ENCODE data around the gene BCKDHB.
"Not testable (repeated sequence)": the region's sequence is repeated elsewhere in the genome, so short reads cannot be mapped to it uniquely, and the experiment has no call there.

BCKDHB gene

DNA sequence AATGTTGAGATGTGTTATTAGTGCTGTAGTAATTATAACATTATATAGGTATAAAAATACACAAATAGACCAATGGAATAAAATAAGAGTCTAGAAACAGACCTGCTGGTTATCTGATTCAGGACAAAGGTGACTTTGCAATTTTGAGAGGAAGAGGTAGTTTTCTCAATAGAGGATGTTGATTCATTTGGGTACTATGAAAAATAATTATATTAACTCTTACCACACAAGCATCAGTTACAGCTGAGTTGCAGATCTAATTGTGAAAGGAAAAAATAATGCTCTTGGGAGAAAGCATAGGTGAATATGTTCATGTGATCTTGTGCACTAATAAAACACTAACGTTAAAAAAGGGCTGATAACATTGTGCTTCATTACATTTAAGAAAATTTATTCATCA is 103.0 kb downstream of the BCKDHB start:
- DNase-seq (ENCODE audit: low spot score) = no peak

DNA sequence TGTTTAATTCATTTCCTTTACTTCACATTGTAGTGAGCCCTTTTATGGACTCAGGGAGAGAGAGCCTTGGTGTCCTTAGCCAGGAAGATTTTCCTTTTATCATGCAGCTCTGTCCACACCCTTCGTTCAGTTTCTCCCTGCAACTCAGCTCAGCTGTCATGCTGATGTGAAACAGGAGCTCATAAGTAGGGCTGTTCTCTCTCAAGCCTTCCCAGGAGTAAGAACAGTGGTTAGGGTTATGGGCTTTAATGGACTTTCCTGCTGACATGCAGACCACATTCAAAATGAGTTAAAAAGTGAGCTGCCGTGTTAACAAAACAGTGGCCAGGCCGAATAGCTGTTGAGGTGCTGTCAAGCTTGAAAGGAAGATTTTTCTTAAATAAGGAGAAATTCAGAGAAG is 104.1 kb downstream of the BCKDHB start:
- DNase-seq (ENCODE audit: low spot score) = no peak

DNA sequence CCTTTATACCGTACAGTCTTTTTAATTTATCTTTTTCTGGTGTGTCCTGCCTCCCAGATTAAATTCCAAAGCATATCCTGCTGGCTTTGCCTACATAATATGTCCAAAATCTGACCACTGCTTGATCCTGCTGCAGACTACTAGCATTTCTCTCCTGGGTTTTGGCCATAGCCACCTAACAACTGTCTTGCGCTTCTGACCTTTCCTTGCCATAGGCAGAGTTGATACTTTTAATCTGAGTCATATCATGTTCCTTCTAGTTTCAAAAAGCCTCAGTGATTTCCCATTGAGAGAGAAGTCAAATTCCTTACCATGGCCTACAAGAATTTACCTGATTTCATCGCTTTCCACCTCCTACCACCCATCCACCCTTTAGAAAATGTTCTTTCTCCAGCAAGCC is 104.8 kb downstream of the BCKDHB start:
- DNase-seq (ENCODE audit: low spot score) = no peak

DNA sequence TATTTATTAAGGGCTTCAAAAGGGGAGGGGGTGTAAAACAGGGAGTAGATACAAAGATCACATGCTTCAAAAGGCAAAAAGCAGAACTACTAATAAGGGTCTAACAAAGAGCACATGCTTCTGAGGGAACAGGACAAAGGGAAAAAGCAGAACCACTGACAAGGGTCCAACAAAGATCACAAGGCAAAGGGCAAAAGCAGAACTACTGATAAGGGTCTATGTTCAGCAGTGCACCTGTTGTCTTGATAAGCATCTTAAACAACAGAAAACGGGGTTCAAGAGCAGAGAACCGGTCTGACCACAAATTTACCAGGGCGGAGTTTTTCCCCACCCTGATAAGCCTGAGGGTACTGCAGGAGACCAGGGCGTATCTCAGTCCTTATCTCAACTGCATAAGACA is 105.4 kb downstream of the BCKDHB start:
- not testable (repeated sequence) for DNase-seq (ENCODE audit: low spot score)

DNA sequence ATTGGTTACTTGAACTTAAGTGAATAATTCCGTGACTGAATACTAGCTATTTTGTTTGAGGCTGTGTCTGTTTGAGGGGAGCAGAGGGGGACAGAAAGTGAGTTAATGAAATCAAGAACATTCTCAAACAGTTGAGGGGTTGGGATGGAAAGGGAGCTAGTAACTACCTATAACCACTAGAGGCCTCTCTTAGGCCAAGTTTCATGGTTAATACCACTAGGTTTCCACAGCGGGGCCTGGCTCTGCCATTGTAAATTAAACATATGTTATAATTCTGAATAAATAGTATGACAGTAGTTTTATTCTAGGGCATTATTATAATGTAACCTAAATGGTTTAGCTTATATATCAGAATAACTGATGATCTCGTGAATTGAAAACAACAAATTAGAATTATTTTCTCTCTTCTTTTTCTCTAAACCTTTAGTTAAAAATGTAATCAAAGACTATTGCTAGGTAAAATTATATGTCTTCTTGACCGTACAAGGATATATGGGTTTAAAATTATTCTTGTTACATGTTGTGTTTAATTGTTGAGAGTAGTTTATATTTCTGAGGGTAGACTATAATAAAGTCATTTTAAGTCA is 108.1 kb downstream of the BCKDHB start:
- no peak for DNase-seq (ENCODE audit: low spot score)

DNA sequence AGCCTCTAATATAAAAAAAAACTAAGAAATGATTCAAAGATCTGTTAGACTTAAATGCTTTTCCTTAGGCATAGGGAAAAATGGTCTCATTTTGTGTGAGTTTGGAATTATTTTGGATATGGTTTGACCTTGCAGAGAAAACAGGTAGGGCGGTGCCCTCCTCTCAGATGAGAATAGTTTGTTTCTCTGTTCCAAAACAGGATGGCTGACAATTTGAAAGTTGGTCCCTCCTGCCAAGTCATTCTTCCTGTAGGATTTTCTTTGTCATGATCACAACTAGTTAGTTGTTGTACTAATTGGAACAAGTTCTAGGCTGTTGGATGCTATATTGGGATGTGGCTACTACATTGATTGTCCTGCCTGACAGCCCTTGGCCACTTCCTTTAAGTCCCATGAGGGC is 108.6 kb downstream of the BCKDHB start:
- DNase-seq (ENCODE audit: low spot score) = no peak

DNA sequence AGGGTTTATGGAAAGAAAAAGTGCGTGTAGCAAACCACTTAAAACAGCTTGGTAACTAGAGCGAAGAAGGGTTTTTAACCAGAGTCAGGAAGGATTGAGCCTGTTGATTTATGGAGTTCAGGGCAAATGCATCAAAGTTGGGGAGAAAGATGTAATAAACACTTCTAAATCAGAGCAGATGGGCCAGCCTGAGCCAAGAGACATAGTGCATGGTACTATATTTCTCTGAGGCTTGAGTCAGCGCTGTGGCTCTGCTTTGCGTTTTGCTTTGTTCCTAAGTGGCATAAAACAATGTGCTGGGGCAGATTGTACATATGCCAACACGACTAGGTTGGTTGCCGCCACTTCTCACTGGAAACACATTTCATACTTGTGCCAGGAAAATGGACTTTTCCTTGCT is 111.3 kb downstream of the BCKDHB start:
- no peak for DNase-seq (ENCODE audit: low spot score)

DNA sequence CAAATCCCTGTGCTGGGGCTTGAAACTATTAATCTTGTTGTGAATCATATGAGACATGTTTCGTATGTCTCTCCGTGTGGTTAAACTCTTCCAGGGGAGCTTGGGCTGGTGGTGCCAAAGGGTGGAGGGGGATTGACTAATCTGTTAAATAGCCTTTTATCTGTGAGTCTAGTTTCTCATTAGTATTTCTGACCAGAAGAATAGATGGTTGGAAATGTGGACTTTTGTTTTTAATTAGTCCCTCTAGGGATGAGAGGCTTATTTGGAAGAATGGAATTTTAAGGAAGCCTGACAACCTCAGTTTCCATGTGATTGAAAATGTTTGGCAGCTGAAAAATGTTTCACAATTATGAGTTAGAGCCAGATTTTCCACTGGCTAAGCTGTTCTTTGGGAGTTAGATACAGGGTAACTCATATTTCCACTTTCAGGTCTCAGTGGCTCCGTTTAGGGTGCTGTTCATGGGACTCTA is 117.3 kb downstream of the BCKDHB start:
- no peak for DNase-seq (ENCODE audit: low spot score)

DNA sequence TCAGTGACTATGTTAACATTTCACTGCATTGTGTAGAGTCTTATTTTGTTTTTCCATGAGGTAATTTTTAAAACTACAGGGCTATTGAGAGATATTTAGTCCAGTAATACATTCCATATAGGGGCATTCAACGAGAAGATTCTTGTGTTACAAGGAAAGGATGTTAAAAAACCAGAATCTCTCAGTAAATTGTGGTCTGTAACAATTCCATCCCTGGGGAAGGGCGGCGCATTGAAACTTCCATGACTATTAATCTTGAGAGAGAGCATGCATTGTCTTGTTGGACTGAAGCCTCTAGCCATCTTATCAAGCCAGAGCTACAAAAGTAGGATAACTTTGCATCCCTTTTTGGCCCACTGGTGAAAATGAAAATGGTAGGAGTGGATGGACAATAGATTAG is 119.7 kb downstream of the BCKDHB start:
- DNase-seq (ENCODE audit: low spot score) = no peak

DNA sequence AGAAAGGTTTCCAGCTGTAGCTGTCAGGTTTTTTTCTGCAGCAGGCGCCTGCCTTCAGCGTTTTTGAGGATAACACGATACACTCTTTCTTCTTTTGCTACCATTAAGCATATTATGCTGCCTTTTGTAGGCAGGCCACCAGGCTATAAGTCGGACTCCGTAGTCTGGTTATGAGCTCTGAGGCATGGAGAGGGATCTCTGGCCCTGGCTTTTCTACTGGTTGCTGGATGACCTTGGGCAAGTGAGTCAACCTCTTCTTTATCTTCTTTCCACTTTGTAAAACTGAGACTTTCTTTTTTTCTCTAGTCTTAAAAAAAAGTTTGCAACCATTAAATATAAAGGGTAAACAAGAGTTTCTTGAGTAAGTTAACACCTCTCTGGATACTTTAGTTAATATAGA is 120.2 kb downstream of the BCKDHB start:
- no peak for DNase-seq (ENCODE audit: low spot score)

DNA sequence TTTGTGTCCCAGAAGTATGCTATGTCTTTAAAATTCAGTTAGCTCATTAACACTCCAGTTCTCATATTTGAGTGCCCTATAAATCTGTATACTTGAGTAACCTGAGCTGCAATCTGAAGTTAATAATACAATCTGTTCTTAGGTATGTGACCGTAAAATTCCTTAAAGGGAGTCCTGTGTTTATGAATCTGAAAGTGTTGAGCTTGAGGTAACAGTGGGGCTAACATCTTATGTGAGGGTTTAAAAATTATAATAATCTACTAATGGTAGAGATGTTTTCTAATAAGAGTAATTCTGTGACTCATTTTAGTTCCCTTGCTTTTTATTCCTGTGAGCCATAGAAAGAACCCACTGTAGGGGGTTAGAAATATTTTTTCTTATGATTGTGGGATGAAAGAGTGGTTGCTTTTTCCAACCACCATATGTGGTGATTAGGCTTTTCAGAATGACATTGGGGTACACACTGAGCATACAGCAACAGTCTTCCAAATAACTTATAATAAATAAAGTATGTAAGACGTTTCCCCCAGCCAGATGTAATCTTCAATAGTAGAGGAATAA is 121.2 kb downstream of the BCKDHB start:
- DNase-seq (ENCODE audit: low spot score) = no peak

DNA sequence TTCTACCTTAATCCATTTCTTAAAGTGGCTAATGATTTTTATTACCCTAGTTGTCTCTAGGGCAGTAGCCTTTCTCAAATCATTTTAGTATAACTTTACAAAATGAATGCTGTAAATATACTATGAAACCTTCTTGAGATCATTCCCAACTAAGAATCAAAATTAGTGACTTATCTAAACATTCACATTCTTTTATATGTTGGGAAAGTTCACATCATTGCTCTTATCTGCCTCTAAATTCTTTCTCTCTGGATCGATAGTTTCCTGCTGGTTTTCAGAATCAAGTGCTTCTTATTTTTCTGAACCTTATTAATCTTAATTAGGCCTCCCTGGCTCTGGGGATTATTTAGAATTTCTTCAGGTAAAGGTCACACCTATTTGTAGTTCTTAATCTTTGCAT is 126.8 kb downstream of the BCKDHB start:
- DNase-seq (ENCODE audit: low spot score) = no peak

DNA sequence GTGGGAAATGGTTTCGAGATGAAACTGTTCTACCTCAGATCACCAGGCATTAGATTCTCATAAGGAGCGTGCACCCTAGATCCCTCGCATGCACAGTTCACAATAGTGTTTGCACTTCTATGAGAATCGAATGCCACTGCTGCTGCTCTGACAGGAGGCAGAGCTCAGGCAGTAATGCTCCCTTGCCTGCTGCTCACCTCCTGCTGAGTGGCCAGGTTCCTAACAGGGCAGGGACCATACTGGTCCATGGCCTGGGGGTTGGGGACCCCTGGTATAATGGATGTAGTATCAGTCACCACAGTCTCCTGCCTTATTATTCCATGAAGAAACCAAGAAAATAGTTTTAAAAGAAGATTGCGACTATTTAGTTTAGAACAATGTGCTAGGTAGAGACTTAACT is 127.5 kb downstream of the BCKDHB start:
- no peak for DNase-seq (ENCODE audit: low spot score)

DNA sequence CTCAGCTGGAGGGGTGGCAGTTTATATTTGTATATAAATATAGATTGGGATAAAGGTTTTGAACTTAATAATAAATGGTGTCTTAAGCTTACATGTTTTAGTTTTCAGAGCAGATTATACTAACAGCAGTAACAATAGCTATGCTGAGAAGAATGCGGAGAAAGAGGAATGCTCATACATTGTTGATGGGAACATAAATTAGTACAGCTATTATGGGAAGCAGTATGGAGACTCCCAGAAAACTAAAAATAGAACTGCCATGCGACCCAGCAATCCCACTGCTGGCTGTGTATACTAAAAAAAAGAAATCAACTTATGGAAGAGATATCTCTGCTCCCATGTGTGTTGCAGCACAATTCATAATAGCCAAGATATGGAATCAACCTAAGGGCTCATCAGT is 127.9 kb downstream of the BCKDHB start:
- no peak for DNase-seq (ENCODE audit: low spot score)

DNA sequence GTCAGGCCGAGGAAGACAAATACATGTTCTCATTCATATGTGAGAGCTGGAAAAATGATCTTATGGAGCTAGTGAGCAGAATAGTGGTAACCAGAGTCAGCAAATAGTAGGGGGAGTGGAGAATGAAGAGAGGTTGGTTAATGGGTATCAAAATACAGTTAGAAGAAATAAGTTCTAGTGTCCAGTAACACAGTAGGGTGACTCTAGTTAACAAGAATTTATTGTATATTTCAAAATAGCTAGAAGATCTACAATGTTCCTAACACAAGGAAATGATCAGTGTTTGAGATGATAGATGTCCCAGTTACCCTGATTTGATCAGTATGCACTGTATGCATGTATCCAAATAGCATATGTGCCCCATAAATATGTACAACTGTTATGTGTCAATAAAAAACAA is 128.4 kb downstream of the BCKDHB start:
- DNase-seq (ENCODE audit: low spot score) = no peak

DNA sequence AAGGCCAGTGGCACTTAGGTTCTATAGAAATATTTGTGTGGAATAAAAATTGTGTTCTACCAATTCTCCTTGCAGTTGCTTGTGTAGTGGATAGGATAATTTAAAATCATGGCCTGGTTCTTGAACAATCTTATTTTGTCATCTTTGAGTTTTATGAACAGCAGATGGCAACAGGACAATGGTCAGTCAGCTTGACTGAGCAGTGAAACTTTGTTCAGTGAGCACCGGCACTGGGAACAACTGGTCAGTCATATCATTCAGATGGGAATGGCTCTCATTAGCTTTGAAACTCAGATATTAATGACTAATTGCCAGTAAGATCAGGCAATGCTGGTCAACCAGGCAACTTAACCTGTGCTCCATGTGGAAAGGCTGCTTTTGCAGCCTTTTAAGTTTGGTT is 129.2 kb downstream of the BCKDHB start:
- DNase-seq (ENCODE audit: low spot score) = no peak

DNA sequence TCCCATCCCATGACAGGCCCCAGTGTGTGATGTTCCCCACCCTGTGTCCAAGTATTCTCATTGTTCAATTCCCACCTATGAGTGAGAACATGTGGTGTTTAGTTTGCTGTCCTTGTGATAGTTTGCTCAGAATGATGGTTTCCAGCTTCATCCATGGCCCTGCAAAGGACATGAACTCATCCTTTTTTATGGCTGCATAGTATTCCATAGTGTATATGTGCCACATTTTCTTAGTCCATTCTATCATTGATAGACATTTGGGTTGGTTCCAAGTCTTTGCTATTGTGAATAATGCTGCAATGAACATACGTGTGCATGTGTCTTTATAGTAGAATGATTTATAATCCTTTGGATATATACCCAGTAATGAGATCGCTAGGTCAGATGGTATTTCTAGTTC is 132.3 kb downstream of the BCKDHB start:
- DNase-seq (ENCODE audit: low spot score) = not testable (repeated sequence)

DNA sequence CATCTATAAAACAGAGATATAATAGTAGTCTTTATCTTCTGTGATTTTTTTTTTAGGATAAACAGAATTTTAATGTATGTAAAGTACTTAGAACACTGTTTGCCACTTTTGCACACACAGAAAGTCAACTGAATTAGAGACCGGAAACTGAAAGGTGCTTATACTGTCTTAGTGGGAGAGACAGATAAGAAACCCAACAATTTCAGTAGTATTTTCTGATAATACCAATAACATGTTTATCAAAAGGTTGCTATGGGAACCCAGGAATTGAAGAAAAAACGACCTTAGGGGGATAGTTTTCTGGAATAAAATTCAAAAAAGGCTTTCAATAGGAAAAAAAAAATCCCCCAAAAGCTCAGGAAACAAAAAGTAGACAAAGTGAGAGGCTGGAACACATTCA is 138.6 kb downstream of the BCKDHB start:
- DNase-seq (ENCODE audit: low spot score) = no peak

DNA sequence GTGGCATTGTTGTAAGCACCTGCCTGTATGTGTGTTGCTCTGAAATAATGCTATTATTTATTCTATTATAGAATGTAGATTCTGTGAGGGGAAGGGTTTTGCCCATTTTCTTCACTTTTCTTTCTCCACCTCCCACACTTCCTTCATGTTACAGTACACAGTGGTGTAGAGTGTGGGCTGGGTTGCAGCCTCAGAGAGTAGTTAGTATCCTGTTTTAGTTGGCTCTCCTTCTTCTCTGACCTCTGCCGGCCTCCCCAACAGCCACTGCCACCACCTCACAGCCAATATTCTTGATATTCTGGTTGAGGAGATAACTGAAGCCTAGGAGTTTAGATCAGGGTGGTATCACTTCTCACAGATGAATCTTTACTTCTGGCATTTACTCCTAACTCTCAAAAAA is 143.4 kb downstream of the BCKDHB start:
- no peak for DNase-seq (ENCODE audit: low spot score)

DNA sequence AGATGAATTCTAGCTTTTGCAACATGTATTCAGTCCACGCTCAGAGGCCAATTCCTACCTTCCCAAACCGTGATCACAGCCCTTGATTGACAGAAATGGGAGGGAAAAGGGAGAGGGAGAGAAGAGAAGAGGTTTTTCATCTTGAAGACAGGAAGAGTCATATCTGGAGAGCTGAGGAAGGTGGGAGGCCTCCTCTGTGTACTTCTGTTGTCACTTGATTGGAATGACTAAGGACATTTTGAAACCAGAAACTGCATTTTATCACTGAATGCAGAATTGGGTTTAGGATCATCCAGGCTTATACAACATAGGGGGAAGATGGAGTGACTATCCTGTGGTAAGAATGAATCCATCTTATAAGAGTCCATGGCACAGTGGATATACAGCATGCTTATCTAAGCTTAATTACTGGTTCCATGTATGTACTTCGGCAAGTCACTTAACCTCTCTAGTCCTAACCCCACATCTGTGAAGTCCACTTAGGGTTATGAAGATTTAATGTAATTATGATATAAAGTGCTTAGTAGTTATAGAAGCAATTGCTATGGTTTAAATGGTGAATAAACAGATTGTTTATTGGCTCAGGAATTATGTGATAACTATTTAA is 144.0 kb downstream of the BCKDHB start:
- no peak for DNase-seq (ENCODE audit: low spot score)

DNA sequence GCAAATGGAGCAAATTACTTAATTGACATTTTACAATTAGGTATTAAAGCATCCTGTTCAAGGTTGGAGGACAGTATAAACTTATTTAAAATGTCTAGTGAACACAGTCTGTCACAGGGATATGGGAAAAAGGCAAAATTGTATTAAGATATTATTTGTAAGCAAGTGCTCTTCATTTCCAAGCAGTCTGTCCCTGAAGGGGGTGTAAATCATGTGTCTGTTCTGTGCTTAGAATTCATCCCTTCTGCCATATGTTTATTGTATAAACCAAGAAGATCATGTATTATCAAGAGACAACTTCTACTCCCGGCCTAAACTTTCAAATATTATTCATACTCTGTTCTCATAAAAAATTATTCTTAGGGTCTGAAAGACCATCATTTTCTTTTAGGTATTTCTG is 144.8 kb downstream of the BCKDHB start:
- DNase-seq (ENCODE audit: low spot score) = no peak

DNA sequence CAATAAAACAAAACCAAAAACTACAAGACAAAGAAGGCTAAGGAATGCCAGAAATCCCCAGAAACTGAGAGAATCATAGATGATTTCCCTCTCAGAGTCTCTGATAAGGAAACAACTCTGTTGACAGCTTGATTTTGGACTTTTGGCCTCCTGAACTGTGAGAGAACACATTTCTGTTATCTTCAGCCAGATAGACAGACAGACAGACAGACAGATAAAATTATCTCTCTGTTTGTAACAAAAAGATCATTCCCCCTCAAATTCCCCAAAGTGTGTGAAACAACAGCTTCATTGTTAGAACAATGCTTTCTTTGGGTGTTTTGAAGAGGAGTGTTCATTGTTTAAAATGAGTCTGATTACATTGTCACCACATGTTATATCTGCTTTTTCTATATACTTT is 148.2 kb downstream of the BCKDHB start:
- no peak for DNase-seq (ENCODE audit: low spot score)

DNA sequence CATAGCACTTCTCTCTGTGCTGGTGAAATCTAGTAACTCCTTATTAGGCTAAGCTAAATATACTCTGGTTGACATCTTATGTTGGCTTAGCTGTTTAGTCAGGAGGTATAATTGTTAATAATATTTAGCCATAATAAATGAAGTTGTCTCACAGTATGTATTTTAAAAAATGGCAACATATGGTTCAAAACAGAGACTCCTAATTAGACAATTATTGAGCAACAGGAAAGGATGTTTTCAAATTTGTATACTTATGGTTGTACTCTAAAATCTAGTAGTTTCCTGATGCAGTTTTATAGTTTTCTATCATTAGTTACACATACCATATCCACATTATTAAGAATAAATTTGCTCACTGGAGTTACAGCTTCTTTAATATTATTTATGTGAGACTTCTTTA is 150.2 kb downstream of the BCKDHB start:
- no peak for DNase-seq (ENCODE audit: low spot score)

DNA sequence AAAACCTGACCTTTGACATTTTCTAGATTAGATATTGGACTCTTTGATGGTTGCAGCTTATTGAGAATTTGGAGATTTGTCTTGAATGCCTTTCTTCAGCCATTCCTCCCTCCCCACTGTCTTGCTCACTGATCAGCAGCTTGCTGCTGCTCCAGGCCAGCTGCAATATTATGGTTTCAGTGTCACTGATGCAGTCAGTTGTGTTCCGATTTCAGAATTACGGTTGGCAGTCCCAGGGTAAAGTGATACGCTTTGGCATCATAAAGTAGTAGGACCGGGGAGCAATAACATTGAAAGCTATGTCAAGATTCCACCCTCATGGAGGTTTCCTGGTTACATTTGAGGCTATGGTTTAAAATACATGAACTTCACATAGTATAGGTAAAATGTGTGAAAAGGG is 152.6 kb downstream of the BCKDHB start:
- no peak for DNase-seq (ENCODE audit: low spot score)
